MM.1S (cell line): Measurements from ENCODE around the gene LEFTY1.
"Not testable (repeated sequence)": the region's sequence is repeated elsewhere in the genome, so short reads cannot be mapped to it uniquely, and the experiment has no call there.

Experiments
- CTCF ChIP-seq: fragments of 300-600 bp; sonication (generic); IDR thresholded peaks from 2 replicates; pipeline ENCODE4 v1.5.1; 2016; ENCODE audit warnings: antibody characterized with exemption, low read length, mixed read lengths
- EZH2 ChIP-seq: fragments of 300-600 bp; sonication (generic); optimal IDR thresholded peaks from 2 replicates; pipeline ENCODE3; 2017; ENCODE audit warnings: low read depth, mild to moderate bottlenecking, antibody characterized with exemption, low read length, mixed read lengths
- EZH2phosphoT487 ChIP-seq: fragments of 300-600 bp; sonication (generic); IDR thresholded peaks from 2 replicates; pipeline ENCODE4 v1.6.1; 2018; ENCODE audit warnings: antibody characterized with exemption, low read length

- TF ChIP-seq CTCF, EZH2phosphoT487, EZH2: not testable (repeated sequence)
These were observed 47.1 kb upstream of the LEFTY1 start for GRCh38 chr1:225936086-225936485.
